OCI-M1 (cell line): ENCODE results near the gene TMEM117.
"Not testable (repeated sequence)": the region's sequence is repeated elsewhere in the genome, so short reads cannot be mapped to it uniquely, and the experiment has no call there.

Experiments
- DNase-seq: peaks from one replicate; lab custom pipeline; 2025; lab: John Stamatoyannopoulos, UW

The TMEM117 gene

GRCh38 chr12:43841253-43841652 lies 5.4 kb downstream of the TMEM117 start:
- DNase-seq: no peak

- DNase-seq: no peak
These were observed 6.4 kb downstream of the TMEM117 start for GRCh38 chr12:43842259-43842658.

GRCh38 chr12:43847425-43848225 lies 11.7 kb downstream of the TMEM117 start:
- peak; percentile 67 for DNase-seq

- DNase-seq: no peak
These were observed 12.3 kb downstream of the TMEM117 start for GRCh38 chr12:43848226-43848507.

DNA sequence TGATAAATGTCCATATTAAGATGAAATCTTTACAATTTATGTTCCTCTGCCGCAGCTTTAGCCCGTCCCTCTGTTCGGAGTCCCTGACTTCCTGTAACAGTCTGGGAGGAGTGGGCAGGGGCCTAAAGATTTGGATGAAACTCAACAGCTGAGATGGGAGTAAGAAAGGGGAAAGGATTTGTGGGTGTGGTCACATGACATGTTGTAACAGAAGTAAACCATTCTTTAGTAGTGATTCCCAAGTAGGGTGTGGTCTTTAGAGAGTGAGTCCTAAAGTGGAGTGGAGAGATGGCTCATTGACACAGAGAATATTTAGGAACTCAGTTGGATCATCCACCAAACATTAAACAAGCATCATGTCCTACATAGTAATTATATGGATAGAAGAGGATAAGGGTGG lies 12.9 kb downstream of the TMEM117 start:
- no peak for DNase-seq

- no peak for DNase-seq
These were observed 16.9 kb downstream of the TMEM117 start for GRCh38 chr12:43852744-43853143.

DNA sequence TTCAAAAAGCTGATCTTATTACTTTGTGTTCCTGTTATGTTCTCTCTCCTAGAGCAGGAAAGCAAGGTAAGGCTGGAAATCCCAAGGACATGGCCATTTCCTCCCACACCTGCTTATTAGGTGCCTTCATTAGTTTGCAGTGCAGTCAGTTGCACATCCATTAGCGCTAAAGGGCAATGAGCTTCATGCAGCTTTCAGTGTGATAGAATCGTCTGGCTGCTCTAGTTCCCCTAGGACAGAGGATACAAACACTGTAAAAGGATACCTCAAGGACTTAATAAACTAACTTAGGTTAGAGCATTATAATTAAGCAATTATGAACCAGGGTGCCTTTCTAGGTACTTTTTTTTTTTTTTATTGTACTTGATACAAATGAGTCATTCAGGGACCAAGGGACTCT lies 21.1 kb downstream of the TMEM117 start:
- DNase-seq: no peak

DNA sequence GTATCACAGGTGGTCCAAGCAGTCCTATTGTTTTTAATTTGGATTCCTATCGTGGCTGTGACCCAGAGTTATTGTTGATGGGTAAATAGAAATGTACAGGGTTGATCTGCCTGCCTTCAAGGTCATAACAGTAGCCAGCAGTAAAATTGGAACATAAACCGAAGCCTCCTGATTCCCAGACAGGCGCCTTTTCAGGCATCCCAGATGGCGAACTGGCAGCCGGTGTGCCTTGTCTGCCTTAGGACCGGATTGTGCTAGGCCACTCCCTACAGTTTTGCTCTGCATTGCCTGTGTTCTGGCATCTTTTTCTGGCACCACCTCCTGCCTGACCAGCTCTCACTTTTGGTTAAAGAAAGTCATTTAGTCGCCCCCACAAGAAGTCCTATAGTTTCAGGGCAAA lies 22.2 kb downstream of the TMEM117 start:
- DNase-seq: no peak

DNA sequence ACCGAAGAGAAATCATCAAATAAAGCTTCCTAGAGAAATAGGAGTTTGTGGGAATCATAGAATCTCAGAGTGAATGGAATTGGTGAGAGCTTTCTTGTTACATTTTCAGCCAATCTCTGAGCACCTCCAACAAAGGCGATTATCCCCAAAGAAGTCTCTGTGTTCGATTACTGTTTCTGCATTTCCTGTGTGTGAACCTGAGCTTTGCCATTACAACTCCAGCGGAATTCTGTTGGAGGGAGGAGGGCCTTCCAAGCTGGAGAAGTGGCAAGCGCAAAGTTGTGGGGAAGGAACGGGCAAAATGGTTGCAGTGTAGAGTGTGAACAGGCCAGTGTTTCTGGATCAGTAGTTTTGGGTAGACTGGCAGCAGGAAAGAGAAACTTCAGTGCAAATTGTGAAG lies 23.1 kb downstream of the TMEM117 start:
- no peak for DNase-seq

DNA sequence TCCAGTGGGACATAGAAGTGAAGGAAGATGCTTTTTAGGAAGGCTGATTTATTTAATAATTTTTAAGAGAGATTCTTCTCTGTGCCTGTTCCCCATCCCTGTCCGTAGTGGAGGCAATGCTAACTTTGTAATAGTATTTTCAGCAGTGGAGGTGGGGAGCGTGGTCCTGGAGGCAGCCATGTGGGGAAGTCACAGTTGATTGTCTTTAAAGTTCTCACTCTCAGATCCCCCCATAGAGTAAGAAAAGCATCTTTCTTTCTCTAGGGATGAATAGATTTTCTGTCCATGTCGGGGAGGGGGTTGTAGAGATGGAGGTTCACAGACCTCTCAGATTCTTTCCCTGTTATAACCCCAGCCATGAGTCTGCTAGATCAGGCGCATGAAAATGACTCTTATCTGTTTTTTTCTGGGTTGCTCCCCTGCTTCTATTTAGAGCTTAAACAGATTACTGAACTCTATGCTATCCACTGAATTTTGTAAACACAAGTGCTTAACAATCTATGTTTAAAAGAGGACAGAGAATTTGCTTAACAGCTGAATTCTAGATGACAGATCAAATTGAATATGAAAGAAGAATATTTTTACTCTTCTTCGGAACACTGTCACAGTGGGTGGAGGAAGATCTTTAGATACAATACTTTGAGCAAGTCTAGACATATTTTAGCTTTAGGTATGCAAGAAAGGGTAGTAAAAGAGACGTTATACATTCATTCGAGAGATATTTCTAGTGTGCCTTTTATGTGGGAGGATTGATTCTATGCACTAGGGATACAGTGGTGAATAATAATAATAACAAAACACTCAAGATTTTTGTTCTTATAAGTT lies 25.3 kb downstream of the TMEM117 start:
- DNase-seq: no peak

- no peak for DNase-seq
These were observed 25.9 kb downstream of the TMEM117 start for GRCh38 chr12:43861840-43862150.

DNA sequence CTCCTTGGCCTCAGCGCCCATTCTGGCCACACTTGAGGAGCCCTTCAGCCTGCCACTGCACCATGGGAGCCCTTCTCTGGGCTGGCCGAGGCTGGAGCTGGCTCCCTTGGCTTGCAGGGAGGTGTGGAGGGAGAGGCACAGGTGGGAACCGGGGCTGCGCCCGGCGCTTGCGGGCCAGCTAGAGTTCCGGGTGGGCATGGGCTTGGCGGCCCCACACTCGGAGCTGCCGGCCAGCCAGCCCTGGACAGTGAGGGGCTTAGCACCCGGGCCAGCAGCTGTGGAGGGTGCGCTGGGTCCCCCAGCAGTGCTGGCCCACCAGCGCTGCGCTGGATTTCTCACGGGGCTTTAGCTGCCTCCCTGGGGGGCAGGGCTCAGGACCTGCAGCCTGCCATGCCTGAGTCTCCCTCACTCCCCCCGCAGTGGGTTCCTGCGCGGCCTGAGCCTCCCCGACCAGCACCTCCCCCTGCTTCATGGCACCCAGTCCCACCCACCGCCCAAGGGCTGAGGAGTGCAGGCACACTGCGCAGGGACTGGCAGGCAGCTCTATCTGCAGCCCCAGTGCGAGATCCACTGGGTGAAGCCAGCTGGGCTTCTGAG lies 28.0 kb downstream of the TMEM117 start:
- no peak for DNase-seq

- not testable (repeated sequence) for DNase-seq
These were observed 28.7 kb downstream of the TMEM117 start for GRCh38 chr12:43864557-43864956.

- DNase-seq: no peak
These were observed 33.3 kb downstream of the TMEM117 start for GRCh38 chr12:43869184-43869583.

GRCh38 chr12:43869765-43870164 lies 33.9 kb downstream of the TMEM117 start:
- not testable (repeated sequence) for DNase-seq

DNA sequence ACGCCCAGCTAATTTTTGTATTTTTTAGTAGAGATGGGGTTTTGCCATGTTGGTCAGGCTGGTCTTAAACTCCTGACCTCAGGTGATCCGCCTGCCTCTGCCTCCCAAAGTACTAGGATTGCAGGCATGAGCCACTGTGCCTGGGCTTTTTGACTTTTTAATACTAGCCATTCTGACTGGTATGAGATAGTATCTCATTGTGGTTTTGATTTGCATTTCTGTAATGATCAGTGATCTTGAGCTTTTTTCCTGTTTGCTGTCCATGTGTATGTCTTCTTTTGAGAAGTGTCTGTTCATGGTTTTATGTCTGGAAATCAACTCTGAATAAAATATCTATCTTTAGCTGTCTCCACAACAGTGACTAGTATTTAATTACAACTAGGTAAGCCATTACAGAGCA lies 35.4 kb downstream of the TMEM117 start:
- not testable (repeated sequence) for DNase-seq

DNA sequence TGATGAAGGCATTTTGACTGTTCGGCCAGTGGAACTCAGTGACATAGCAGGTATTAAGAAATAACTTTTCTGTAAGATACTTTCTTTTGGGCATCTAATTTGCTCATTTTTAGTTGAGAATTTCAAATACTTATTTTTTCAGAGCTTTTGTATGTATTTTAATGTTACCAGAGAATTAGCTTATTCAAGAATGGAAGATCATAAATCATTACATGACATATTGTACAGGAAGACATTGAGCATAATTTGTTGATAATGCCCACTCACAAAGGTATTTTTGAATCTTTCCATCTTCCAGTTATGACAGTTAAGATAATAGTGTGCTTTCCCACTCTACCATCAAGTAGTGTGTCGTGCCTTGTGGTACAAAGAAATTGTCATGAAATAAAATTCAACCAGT lies 36.5 kb downstream of the TMEM117 start:
- DNase-seq: no peak

DNA sequence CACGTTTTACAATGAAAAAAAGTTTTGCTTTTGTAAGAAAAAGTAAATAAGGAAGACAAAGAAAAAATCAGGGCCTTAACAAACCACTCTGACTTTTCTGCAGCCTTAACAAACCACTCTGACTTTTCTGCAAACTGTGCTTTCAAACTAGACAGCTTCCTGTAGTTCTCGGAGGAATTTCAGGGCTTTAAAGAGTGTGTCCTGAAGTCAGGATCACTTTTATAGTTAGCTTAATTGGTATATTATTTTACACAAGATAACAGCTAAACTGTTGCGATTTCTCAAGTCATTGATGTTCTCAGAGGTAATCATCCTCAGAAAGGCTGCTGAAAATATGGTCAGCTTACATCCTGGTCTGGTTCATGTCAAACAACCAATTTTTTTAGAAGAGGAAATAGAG lies 42.2 kb downstream of the TMEM117 start:
- no peak for DNase-seq

DNA sequence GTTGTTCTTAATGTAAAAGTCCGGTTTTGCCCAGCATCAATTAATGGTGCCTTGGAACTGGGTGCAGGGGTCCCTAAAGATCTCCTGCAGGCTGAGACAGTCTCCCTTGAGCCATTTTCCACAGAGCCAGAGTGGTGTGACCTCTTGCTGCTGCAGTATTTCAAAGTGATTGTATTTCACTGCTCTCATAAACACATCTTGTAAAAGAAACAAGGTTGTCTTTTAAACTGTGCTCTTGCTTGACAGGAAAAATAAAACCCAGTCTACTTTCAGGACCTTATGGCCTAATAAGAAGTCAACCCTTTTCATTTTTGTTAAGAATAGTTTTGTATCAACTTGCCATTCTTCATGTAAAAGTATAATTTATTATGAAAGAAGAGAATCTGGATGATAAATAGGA lies 44.7 kb downstream of the TMEM117 start:
- no peak for DNase-seq

GRCh38 chr12:43882578-43883178 lies 46.8 kb downstream of the TMEM117 start:
- peak; percentile 74 for DNase-seq

GRCh38 chr12:43883311-43883710 lies 47.4 kb downstream of the TMEM117 start:
- no peak for DNase-seq

DNA sequence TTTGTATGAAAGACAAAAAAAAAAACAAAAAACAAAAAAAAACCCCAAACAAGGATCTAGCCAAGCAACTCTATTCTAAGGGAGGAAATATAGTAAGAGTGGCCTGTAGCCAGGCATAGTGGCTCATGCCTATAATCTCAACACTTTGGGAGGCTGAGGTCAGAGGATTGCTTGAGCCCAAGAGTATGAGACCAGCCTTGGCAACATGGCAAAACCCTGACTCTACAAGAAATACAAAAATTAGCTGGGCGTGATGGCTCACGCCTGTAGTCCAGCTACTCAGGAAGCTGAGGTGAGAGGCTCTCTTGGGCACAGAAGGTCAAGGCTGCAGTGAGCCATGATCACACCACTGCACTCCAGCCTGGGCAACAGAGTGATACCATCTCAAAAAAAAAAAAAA lies 47.9 kb downstream of the TMEM117 start:
- no peak for DNase-seq
